SK-N-DZ (cell line): ENCODE measurements around the gene SPPL2B.

Experiments used
- DNase-seq: peaks from one replicate; pipeline ENCODE4 v3.0.0-alpha.2; 2015; ENCODE audit warnings: low spot score

Gene SPPL2B

DNA sequence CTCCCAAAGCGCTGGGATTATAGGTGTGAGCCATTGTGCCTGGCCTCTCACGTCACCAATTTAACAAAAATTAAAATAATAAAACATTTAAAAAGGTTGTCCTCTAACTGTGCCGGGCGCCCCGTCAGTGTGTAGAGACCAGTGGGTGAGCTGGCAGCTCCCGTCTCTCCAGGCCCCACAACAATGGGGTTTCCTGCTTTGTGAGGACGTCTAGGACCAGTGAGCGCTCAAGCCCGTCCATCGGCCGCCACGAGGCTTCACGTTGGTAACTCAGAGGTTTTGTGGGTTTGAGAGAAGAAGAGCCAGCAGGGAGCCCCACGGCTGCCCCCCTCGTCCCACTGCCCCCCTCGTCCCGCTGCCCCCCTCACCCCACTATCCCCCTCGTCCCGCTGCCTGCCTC, 4.8 kb upstream of the SPPL2B start:
- DNase-seq: no peak

DNA sequence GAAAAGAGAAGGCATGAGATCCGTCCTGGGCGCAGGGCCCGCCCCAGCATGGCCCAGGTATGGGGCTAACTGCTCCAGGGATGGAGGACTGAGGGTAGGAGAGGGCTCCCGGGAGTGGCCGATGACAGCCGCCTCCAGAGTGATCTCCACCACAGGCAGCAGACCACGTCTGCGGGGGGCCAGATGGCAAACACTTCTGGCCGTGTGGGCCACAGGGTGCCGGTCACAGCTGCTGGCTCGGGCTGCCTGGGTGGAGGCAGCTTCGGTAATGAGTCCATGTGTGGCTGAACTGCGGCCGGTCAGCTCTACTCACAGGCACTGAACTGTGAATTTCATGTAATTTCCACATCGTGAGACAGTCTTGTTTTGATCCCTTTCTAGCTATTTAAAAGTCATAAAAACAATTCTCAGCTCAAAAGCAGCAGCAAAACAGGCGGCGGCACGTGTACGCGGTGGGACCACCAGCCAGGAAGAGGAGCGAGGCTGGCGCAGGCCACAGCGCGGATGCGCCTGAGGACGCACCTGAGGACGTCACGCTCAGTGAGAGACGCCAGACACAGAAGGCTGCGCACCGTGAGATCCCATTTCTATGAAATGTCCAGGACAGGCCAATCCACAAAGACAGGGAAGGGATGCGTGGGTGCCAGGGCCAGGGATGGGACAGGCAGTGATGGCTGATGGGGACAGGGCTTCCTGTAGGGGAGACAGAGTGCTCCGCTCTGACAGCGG, 4.1 kb upstream of the SPPL2B start:
- DNase-seq: no peak

DNA sequence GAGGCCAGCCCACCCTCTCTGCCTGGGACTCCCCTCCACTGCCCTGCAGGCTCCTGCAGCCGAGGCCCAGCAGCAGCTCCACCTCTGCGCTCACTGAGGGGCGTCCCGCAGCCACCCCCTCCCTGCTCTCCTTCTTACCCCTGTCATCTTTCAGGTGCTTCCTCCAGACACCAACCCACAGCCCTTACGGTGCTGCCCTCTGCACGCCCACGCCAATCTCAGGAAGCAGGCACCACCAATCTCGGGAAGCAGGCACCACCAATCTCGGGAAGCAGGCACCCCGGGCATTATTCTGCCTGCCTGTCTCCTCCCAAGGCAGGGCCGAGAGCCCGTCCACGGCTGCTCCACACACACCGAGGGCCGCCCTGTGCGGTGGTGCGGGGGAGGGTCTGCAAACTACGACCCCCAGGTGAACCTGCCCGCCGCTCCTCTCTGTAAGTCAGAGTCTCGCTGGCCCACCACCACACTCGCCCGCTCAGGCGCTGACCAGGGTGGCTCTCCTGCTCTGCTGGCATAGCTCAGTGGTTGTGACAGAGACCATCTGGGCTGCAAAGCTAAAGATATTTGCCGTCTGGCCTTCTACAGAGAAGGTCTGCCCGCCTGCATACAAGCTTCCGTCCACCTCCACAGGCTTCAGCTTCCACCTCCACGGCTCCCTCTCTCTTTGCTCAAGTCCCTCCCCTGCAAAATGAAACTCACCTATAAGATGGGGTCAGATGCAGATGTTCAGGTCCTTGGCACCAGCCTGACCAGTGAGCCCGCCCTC, 3.0 kb upstream of the SPPL2B start:
- no peak for DNase-seq

DNA sequence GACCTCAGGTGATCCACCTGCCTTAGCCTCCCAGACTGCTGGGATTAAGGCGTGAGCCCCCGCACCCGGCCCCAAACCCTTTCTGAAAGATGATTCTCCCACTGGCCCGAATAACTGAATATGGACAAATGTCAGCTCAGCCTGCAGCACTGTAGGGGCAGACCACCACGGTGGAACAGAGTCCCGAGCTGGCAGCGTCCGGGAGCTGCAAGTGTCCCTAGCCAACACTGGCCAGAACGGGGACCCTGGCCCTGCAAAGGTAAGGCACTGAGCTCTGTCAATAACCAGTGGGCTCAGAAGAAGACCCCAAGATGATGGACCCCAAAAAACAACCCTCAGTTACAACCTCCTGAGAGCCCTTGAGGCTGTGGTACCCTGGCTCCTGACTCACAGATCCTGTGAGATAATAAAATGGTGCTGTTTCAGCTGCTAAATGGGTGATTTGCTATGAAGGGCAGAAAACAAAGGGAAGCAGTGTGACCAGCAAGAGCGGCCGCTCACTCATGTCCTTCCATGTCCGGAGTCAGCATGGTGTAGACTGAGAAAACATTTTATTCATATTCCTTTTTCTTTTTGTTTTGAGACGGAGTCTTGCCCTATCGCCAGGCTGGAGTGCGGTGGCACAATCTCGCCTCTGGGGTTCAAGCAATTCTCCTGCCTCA, 1.7 kb upstream of the SPPL2B start:
- DNase-seq: no peak

DNA sequence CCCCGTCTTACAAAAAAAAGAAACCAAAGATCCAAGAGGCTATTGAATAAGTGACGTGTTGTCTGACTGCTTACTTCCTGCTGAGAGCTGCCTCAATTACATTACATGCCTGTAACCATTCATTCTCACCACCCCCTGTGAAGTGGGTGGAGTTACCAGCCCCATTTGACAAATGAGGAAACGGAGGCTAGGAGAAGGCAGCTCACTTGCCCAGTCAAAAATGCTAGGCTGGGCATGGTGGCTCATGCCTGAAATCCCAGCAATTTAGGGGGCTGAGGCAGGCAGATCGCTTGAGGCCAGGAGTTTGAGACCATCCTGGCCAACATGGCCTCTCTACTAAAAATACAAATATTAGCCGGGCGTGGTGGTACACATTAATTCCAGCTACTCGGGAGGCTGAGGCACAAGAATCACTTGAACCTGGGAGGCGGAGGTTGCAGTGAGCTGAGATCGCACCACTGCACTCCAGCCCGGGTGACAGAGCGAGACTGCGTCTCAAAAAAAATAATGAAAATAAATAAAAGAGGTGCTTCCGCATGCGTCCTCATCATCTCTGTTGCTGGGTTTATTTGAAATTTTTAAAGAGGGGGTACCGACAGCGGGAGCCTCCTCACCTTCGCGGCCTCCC, 597 bp upstream of the SPPL2B start:
- peak; percentile 49 for DNase-seq

DNA sequence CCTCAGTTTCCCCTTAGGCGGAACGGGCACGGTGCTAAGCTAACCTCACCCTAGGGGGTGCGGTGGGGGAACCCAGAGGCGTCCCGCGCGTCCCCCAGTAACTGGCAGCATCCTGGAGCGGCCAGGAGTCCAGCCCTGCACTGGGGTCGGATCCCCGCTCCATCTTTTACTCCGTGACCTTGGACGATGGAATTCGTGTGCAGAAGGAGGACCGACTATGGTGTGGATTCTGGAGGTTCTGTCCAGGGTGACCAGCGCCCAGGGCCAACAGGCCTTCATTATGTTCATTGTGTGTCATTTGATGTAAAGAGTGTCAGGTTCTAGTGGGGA, 630 bp downstream of the SPPL2B start:
- no peak for DNase-seq

DNA sequence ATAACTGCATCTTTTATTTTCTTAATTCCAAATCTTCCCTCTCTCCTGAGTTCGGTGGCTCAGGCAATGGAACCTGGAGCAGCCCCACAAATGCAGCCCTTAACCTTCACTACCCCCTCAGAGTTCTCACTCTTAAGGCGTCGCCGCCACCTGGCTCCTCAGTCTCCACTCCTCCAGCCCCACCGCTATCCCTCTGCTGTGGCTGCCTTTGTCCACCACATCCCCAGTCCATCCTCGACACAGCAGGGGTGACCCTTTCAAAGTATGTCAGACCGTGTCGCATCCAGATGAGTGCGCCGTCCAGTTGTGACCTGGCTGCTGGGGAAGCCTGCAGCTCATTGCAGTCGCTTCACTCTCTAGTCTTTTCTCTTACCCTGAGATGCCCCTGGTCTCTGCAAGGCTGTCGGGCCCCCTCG, 1.0 kb downstream of the SPPL2B start:
- no peak for DNase-seq

DNA sequence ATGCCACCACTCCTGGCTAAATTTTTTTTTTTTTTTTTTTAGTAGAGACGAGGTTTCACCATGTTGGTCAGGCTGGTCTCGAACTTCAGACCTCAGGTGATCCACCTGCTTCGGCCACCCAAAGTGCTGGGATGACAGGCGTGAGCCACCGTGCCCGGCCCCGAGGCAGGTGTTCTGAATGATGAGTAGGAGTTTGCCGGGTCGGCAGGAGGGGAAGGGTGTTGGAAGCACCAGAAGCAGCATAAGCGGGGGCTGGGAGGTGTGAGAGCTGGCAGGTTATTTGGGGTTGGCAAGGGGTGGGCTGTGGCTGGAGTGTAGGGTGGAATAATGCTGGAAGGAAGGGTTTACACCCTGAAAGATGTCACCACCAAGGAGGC, 1.8 kb downstream of the SPPL2B start:
- DNase-seq: no peak

DNA sequence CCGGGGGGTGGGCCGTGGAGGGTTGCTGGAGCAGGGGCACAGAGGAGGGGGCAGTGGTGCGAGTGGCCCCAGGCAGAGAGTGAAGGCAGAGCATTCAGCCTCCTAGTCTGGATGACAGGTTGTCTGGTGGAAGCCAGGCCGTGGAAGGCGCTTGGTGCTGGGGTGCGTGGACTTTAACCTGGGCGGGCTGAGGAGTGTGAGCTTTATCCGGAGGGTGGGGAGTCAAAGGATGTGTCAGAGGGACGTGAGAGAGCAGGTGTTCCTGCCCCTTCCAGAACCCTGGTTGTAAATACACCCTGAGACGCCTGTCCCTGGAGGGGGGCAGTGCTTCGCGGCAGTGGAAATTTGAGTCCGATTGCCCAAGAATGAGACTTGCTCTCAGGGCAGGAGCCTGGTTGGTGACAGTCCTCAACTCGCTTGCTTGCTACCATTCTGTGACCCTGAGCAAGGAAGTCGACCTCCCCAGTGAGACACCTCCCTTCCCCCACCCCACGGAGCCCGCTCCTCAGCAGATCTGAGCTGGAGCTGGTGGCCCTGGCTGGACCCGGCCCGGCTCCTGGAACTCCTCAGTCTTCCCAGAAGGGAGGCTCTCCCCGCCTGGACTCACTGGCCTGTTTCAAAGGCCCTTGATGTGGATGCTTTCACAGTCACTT, 2.3 kb downstream of the SPPL2B start:
- no peak for DNase-seq

DNA sequence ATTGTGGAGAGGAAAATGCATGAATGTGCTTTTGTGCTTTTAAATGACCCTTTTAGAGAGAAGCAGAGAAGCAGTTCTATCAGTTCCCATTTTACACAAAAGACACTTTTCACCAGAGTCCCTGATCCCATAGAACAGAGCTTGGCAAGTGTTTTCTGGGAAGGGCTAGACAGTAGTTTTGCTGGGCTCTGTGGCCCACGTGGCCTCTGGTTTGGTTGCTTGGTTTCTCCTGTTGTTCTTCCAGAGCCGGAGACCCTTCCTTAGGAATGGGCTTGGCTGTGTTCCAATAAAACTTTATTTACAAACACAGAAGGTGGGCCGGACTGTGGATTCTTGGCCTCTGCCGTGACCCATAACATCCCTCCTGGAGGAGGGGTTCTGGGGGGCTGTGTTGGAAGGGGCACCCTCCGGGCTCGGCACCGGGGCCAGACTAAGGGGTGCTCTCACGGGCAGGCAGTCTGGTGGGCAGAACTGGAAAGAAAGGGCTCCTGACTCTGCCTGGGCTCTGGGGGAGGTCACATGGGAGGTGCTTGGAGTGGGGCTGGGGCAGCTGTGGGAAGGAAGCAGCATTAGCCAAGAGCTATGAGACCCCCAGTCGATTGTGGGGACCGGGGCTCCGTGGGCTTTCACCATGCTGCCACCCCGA, 3.2 kb downstream of the SPPL2B start:
- DNase-seq: no peak

DNA sequence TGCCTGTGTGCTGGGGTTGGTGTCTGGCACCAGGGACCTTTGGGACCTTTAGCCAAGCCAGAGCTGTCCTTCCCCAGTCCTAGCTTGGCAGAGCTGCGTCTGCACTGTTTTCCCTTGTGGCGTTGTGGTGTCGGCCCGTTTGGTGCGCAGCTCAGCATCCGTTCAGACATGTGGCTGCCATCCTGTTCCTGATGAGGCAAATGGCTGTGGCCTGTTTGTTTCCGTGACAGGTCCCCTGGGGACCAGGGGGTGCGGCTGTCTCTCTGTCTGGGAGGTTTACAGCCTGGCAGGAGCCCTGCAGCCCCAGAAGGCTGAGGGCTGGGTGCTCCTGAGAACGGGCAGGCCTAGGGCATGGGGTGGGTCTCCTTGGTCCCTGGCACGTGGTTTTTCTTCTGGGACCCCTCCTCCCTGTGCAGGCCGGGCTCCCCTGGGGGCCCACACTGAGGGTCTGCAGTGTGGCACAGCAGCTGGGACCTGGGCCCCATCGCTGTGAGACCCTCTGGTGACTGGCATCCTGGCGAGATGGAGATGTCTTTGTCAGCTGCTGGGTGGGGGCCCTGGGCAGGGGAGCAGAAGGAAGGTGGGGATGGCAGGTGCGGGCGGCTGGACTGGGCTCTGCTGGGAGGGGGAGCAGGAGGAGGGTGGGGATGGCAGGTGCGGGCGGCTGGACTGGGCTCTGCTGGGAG, 4.0 kb downstream of the SPPL2B start:
- peak; percentile 47 for DNase-seq

DNA sequence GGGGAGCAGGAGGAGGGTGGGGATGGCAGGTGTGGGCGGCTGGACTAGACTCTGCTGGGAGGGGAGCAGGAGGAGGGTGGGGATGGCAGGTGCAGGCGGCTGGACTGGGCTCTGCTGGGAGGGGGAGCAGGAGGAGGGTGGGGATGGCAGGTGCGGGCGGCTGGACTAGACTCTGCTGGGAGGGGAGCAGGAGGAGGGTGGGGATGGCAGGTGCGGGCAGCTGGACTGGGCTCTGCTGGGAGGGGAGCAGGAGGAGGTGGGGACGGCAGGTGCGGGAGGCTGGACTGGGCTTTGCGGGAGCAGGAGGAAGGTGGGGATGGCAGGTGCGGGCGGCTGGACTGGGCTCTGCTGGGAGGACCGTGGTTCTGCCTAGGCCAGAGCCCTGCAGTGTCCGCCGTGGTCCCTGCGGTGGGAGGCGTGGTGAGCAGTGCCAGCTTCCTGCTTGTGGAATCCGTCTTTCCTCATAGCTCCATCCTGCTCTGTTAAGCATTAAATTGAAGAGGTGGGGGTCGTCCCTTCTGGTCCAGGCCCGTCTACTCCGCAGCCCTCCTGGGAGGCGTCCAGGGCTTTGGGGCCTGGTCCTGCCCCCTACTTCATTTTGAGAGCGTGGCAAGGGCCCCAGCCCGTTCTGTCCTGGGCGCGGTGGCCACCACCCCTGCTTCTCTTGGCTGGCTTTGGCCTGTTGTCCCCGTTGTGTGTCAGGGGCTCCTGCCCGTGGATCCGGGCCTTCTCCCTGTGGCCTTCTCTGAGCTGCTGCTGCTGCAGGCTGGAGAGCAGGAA, 4.7 kb downstream of the SPPL2B start:
- DNase-seq: peak; percentile 46

DNA sequence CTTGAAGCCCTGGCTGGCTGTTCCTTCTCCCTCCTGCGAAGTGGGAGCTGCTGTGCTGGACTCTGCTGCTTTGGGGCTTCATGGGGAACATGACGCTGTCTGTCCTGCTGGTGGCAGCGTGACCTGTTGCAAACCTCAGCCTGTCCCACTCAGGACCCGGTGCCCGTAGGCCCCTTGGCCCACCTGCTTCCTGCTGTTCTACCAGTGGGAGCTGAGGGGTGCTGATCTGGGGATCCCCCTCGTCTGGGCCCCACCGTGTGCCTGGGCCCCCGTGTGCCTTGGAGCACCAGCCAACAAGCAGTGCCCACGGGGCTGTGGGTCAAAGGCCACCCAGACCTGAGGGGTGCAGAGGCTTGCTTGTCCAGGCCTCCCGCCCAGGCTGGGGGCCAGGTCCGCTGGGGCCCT, 5.3 kb downstream of the SPPL2B start:
- DNase-seq: peak; percentile 35

DNA sequence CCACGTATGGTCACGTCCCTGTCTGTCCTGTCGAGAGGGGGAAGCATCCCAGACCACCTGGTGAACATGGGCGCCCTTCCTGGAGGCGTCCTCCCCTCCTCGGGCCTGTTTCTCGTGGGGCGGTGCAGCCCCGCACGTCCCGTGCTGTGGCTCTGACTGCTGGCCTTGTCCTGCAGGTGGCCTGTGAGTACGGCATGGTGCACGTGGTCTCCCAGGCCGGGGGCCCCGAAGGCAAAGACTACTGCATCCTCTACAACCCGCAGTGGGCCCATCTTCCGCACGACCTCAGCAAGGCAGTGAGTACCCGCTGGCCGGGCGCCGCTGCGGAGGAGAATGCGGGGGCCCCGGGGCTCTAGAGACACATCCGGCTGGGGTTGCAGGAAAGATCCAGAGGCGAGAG, 5.9 kb downstream of the SPPL2B start:
- no peak for DNase-seq

DNA sequence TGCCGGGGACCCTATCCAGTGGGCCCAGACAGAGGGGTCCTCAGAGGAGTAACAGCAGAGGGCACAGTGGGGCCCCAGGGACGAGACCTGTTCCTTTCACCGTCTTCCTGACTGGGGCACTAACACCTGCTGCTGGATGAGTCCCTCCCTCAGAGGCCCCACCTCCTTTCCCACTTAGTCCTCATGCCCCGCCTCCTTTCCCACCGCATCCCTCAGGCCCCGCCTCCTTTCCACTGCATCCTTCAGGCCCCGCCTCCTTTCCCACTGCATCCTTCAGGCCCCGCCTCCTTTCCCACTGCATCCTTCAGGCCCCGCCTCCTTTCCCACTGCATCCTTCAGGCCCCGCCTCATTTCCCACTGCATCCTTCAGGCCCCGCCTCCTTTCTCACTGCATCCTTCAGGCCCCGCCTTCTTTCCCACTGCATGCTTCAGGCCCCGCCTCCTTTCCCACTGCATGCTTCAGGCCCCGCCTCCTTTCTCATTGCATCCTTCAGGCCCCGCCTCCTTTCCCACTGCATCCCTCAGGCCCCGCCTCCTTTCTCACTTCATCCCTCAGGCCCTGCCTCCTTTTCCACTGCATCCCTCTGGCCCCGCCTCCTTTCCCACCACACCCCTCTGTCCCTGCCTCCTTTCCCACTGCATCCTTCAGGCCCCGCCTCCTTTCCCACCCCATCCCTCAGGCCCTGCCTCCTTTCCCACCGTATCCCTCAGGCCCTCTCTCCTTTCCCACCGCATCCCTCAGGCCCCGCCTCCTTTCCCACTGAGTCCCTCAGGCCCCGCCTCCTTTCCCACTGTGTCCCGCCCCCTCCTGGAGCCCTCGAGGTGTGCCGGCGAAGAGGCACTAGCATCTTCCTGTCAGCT, 6.7 kb downstream of the SPPL2B start:
- no peak for DNase-seq

DNA sequence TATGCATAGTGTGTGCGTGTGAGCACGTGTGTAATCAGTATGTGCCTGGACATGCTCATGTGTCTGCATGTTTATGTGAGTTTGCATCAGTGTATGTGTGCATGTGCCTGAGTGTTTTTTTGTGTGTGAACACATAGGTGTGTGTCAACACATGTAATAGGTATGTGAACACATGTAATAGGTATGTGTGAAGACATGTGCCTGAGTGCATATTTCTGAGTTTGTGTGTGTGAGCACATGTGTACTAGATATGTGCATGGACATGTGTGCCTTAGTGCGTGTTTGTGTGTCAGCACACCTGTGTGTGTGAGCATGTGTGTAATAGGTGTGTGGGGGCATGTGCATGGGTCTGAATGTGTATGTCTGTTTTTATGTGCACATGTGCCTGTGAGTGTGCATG, 7.4 kb downstream of the SPPL2B start:
- no peak for DNase-seq

DNA sequence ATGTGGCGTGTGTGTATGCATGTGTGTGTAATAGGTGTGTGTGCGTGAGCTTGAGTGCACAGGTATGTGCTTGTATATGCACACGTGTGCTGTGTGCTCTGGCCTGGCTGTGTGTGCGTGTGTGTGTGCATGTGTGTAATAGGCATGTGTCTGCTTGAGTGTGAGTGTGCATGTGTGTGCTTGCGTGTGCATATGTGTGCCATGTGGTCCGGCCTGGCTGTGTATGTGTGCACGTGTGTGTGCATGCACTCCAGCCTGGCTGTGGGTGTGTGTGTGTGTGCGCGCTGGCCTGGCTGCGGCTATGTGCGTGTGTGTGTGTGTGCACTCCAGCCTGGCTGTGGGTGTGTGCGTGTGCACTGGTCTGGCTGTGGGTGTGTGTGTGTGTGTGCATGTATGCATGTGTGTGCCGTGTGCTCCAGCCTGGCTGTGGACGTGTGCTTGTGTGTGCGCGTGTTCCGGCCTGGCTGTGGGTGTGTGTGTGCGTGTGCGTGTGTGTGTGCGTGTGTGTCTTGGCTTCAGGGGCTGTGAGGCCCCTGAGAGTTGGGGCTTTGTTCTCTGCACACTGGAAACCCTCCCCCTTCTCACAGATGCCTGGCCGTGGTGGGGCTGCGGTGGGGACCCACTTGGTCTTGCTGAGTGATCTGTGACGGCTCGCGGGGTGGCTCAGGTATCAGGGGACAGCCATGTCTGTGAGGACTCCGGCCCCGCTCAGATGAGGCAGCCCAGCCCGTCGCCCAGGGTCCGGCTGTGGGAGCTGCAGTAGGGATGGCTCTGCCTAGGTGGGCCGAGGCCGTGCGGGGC, 8.2 kb downstream of the SPPL2B start:
- DNase-seq: no peak

DNA sequence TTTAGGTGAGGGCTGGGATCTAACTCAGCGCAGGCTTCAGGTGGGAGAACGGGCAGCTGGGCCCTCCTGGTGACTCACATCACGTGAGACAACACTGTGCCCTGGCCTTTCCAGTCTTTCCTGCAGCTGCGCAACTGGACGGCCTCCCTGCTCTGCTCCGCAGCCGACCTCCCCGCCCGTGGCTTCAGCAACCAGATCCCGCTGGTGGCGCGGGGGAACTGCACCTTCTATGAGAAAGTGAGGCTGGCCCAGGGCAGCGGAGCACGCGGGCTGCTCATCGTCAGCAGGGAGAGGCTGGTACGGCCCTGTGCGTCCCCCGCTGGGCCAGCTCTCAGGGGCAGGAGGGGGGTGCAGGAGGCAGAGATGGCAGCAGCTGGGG, 8.8 kb downstream of the SPPL2B start:
- peak; percentile 89 for DNase-seq
